ENCODE measurements around the gene CAPZA1.

DNA sequence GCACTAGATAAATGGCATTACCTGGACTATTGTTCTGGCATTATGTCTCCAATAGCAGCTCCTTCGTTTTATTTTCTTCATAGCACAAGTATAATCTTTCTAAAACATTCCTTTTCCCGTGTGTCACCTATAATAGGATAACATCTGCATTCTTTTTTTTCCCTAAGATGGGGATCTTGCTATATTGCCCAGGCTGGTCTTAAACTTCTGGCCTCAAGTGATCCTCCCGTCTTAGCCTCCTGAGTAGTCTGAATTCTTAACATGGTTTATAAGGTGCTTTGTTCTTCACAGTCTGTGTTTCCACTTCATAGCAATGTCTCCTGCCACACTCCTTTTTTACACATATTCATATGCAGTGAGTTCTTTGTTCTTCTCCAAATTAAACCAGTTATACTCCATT is 46.2 kb downstream of the CAPZA1 start:
- TF ChIP-seq, protein P1, sequence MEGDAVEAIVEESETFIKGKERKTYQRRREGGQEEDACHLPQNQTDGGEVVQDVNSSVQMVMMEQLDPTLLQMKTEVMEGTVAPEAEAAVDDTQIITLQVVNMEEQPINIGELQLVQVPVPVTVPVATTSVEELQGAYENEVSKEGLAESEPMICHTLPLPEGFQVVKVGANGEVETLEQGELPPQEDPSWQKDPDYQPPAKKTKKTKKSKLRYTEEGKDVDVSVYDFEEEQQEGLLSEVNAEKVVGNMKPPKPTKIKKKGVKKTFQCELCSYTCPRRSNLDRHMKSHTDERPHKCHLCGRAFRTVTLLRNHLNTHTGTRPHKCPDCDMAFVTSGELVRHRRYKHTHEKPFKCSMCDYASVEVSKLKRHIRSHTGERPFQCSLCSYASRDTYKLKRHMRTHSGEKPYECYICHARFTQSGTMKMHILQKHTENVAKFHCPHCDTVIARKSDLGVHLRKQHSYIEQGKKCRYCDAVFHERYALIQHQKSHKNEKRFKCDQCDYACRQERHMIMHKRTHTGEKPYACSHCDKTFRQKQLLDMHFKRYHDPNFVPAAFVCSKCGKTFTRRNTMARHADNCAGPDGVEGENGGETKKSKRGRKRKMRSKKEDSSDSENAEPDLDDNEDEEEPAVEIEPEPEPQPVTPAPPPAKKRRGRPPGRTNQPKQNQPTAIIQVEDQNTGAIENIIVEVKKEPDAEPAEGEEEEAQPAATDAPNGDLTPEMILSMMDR (conservative IDR thresholded peaks at IDR 0.05; ENCODE audit: low read length) = no peak
- TF ChIP-seq EZH2phosphoT487 (IDR thresholded peaks at IDR 0.05; ENCODE audit: borderline replicate concordance, low read depth, low read length) = no peak

Data from OCI-LY7 (cell line).